H1 (cell line): Measurements from ENCODE around the gene DKKL1. TPM values are rescaled to one million over a fixed set of nuclear protein-coding genes. Genes with fewer than 3 reads are reported as not detected.
"Not testable (repeated sequence)": the region's sequence is repeated elsewhere in the genome, so short reads cannot be mapped to it uniquely, and the experiment has no call there.

Source experiments
- CTCF ChIA-PET: fragments of 300-600 bp; sonication (Branson Sonifier 250); formaldehyde crosslinking; loops from one replicate; lab custom pipeline; 2021; ENCODE audit not compliant: partially characterized antibody; lab: Charles Lee
- POLR2A ChIA-PET: fragments of 300-600 bp; sonication (Branson Sonifier 250); formaldehyde crosslinking; loops from one replicate; lab custom pipeline; 2021; ENCODE audit warnings: inconsistent platforms; ENCODE audit not compliant: partially characterized antibody; lab: Charles Lee
- DNase-seq, 2 experiments: peaks; one replicate each; pipeline versions ENCODE4 v3.0.0 to v3.0.0-alpha.2; 2010 to 2022; ENCODE audit warnings: low spot score in 2 of 2, low read depth in 1 of 2, mixed read lengths in 1 of 2
- FAIRE-seq: peaks from 2 replicates; lab custom pipeline; 2011; peaks lifted over from hg19 to GRCh38; lab: Jason Lieb, UNC
- H2AFZ ChIP-seq: 2 replicates; pipeline ENCODE4 v1.8.1; 2012; ENCODE audit warnings: low read length, inconsistent platforms
- H2AK5ac ChIP-seq: 2 replicates; pipeline ENCODE4 v1.6.1; 2013; ENCODE audit warnings: low read depth, low read length
- H2BK120ac ChIP-seq: replicated peaks from 2 replicates; pipeline ENCODE3; 2013; ENCODE audit warnings: low read depth, low read length, inconsistent platforms
- H2BK12ac ChIP-seq: 2 replicates; pipeline ENCODE4 v1.6.1; 2013; ENCODE audit warnings: low read depth, low read length
- H2BK15ac ChIP-seq: 2 replicates; pipeline ENCODE4 v1.6.1; 2013; ENCODE audit warnings: low read length
- H2BK20ac ChIP-seq: 2 replicates; pipeline ENCODE4 v1.6.1; 2013; ENCODE audit warnings: low read length
- H2BK5ac ChIP-seq: 2 replicates; pipeline ENCODE4 v1.6.1; 2013; ENCODE audit warnings: low read depth, low read length
- H3K14ac ChIP-seq: 2 replicates; pipeline ENCODE4 v1.6.1; 2013; ENCODE audit warnings: inconsistent platforms; ENCODE audit not compliant: insufficient read length
- H3K18ac ChIP-seq: 2 replicates; pipeline ENCODE4 v1.6.1; 2013; ENCODE audit warnings: low read length; ENCODE audit errors: extremely low read depth
- H3K23ac ChIP-seq: 2 replicates; pipeline ENCODE4 v1.6.1; 2013; ENCODE audit warnings: inconsistent platforms; ENCODE audit not compliant: insufficient read length
- H3K23me2 ChIP-seq: 2 replicates; pipeline ENCODE4 v1.6.1; 2013; ENCODE audit warnings: low read depth, low read length
- H3K27ac ChIP-seq: 2 replicates; pipeline ENCODE4 v1.6.1; 2011; ENCODE audit warnings: low read depth, low read length, inconsistent platforms
- H3K27me3 ChIP-seq, 4 experiments: replicated peaks in 1 of 4; 1 replicate in 1 of 4; 2 replicates in 3 of 4; pipeline versions ENCODE4 v1.6.1 to v1.8.1; 2011 to 2013; ENCODE audit warnings: low read length in 3 of 4, mild to moderate bottlenecking in 3 of 4, inconsistent platforms in 2 of 4, mixed read lengths in 2 of 4, moderate library complexity in 1 of 4; ENCODE audit not compliant: control insufficient read depth in 3 of 4, insufficient read depth in 3 of 4; ENCODE audit errors: extremely low read depth in 1 of 4
- H3K36me3 ChIP-seq, 4 experiments: 2 replicates each; pipeline versions ENCODE4 v1.6.1 to v1.8.1; 2011 to 2013; ENCODE audit warnings: mild to moderate bottlenecking in 4 of 4, low read length in 3 of 4, moderate library complexity in 2 of 4, control low read depth in 1 of 4, inconsistent platforms in 1 of 4; ENCODE audit not compliant: insufficient read depth in 4 of 4, control insufficient read depth in 2 of 4
- H3K4ac ChIP-seq: replicated peaks from 2 replicates; pipeline ENCODE3; 2013; ENCODE audit warnings: low read length, low read depth, mixed read lengths, inconsistent platforms; ENCODE audit not compliant: insufficient read length
- H3K4me1 ChIP-seq, 4 experiments: replicated peaks in 1 of 4; 1 replicate in 1 of 4; 2 replicates in 3 of 4; pipeline versions ENCODE4 v1.6.1 to v1.8.1; 2011 to 2013; ENCODE audit warnings: low read length in 3 of 4, inconsistent platforms in 2 of 4, mixed read lengths in 1 of 4; ENCODE audit not compliant: insufficient read depth in 4 of 4, control insufficient read depth in 3 of 4
- H3K4me2 ChIP-seq, 2 experiments: 2 replicates each; pipeline versions ENCODE4 v1.6.1 to v1.8.1; 2011 to 2013; ENCODE audit warnings: low read depth in 2 of 2, low read length in 2 of 2, control low read depth in 1 of 2, inconsistent platforms in 1 of 2, mild to moderate bottlenecking in 1 of 2; ENCODE audit not compliant: insufficient read depth in 1 of 2
- H3K4me3 ChIP-seq, 4 experiments: fragments of 200-600, 300-600 bp in 1 of 4; sonication (generic), shearing (Covaris generic), sonication (Bioruptor Twin) in 1 of 4; 2 replicates each; pipeline versions ENCODE4 v1.5.1 to v1.8.1; 2011 to 2016; ENCODE audit warnings: low read length in 4 of 4, low read depth in 3 of 4, control low read depth in 2 of 4, inconsistent platforms in 2 of 4, mild to moderate bottlenecking in 2 of 4, mixed read lengths in 1 of 4, moderate library complexity in 1 of 4; ENCODE audit not compliant: insufficient read depth in 2 of 4; ENCODE audit errors: extremely low read depth in 1 of 4
- H3K56ac ChIP-seq: replicated peaks from 2 replicates; pipeline ENCODE3; 2013; ENCODE audit warnings: low read depth, mild to moderate bottlenecking, mixed read lengths, low read length, inconsistent platforms; ENCODE audit not compliant: insufficient read length
- H3K79me1 ChIP-seq: 2 replicates; pipeline ENCODE4 v1.6.1; 2013; ENCODE audit warnings: low read depth, low read length, control low read depth
- H3K79me2 ChIP-seq, 2 experiments: 2 replicates each; pipeline versions ENCODE4 v1.6.1 to v1.8.1; 2012 to 2013; ENCODE audit warnings: low read length in 2 of 2, mild to moderate bottlenecking in 2 of 2, inconsistent platforms in 1 of 2; ENCODE audit not compliant: insufficient read depth in 2 of 2, control insufficient read depth in 1 of 2
- H3K9ac ChIP-seq, 4 experiments: replicated peaks in 1 of 4; 1 replicate in 1 of 4; 2 replicates in 3 of 4; pipeline versions ENCODE4 v1.6.1 to v1.8.1; 2011 to 2013; ENCODE audit warnings: low read depth in 3 of 4, low read length in 3 of 4, control low read depth in 2 of 4, mild to moderate bottlenecking in 2 of 4, moderate library complexity in 2 of 4, inconsistent platforms in 1 of 4; ENCODE audit errors: extremely low read depth in 1 of 4
- H3K9me3 ChIP-seq, 2 experiments: 2 replicates each; pipeline versions ENCODE4 v1.6.1 to v1.8.1; 2012 to 2013; ENCODE audit warnings: mild to moderate bottlenecking in 2 of 2, moderate library complexity in 2 of 2, control low read depth in 1 of 2, inconsistent platforms in 1 of 2, low read depth in 1 of 2, low read length in 1 of 2, mixed read lengths in 1 of 2; ENCODE audit not compliant: insufficient read depth in 2 of 2
- H4K20me1 ChIP-seq, 2 experiments: replicated peaks in 1 of 2; 2 replicates each; pipeline versions ENCODE3 to v1.8.1; 2011 to 2013; ENCODE audit warnings: inconsistent platforms in 2 of 2, low read length in 2 of 2, mild to moderate bottlenecking in 1 of 2; ENCODE audit not compliant: insufficient read depth in 2 of 2, control insufficient read depth in 1 of 2
- H4K5ac ChIP-seq: 2 replicates; pipeline ENCODE4 v1.6.1; 2013; ENCODE audit warnings: low read length, low read depth, mixed read lengths, inconsistent platforms; ENCODE audit not compliant: insufficient read length
- H4K8ac ChIP-seq: 2 replicates; pipeline ENCODE4 v1.8.0; 2013; ENCODE audit warnings: mild to moderate bottlenecking, moderate library complexity, low read length, inconsistent platforms; ENCODE audit not compliant: insufficient read depth; ENCODE audit errors: extremely low read depth
- H4K91ac ChIP-seq: replicated peaks from 2 replicates; pipeline ENCODE3; 2013; ENCODE audit warnings: low read length, mixed read lengths, inconsistent platforms; ENCODE audit not compliant: insufficient read length
- CBX8 ChIP-seq: fragments of 300-800, 300-1000 bp; sonication (generic); IDR thresholded peaks from 2 replicates; pipeline ENCODE4 v1.7.1; 2016; ENCODE audit warnings: low read depth, low read length, borderline replicate concordance
- HDAC2 ChIP-seq, 2 experiments: fragments of 300-600 bp in 1 of 2; sonication (generic) in 1 of 2; IDR thresholded peaks; 2 replicates each; pipeline ENCODE4 v1.6.1; 2011 to 2012; ENCODE audit warnings: low read depth in 2 of 2, low read length in 2 of 2, mild to moderate bottlenecking in 2 of 2, moderate library complexity in 2 of 2, borderline replicate concordance in 1 of 2, inconsistent platforms in 1 of 2
- JUND ChIP-seq: IDR thresholded peaks from 2 replicates; pipeline ENCODE4 v1.6.1; 2011; ENCODE audit warnings: mild to moderate bottlenecking, improper control_type of control experiment, low read length
- MAX ChIP-seq: IDR thresholded peaks from 2 replicates; pipeline ENCODE4 v1.6.1; 2012; ENCODE audit warnings: inconsistent platforms
- RXRA ChIP-seq: IDR thresholded peaks from 2 replicates; pipeline ENCODE4 v1.6.1; 2011; ENCODE audit warnings: low read depth, mild to moderate bottlenecking, low read length, moderate library complexity; ENCODE audit not compliant: insufficient read depth
- WGBS, 2 experiments: shearing (Covaris generic) in 1 of 2; methylation state at CpG; one replicate each; pipeline versions ENCODE4 v1.1.6 to v1.1.7; 2013 to 2015; ENCODE audit warnings: low lambda C conversion rate in 2 of 2, mixed read lengths in 2 of 2, inconsistent platforms in 1 of 2, low coverage in 1 of 2, missing lambda C conversion rate in 1 of 2; ENCODE audit not compliant: insufficient replicate concordance in 2 of 2, insufficient coverage in 1 of 2, insufficient read length in 1 of 2; ENCODE audit errors: extremely low coverage in 1 of 2, missing lambda C conversion rate in 1 of 2; 5-methylcytosine and 5-hydroxymethylcytosine counted together
- polyA plus RNA-seq, 7 experiments: library from polyadenylated mRNA; depleted of rRNA in 3 of 7; stranded (reverse) in 5 of 7; unstranded in 2 of 7; fragments of >200 nt in 5 of 7; fragments of 200-250 nt in 2 of 7; gene quantifications; 1 replicate in 5 of 7; 2 replicates in 1 of 7; 4 replicates in 1 of 7; pipeline versions ENCODE4 v1.2.1 to v1.2.3, GENCODE V29; 2011 to 2013; ENCODE audit warnings: missing spikeins in 2 of 7, mixed read lengths in 2 of 7
- total RNA-seq: library from RNA; stranded (reverse); fragmentation: NEBNext Ultra II Directional; extraction: Animal tissue kit (Norgen Biotek cat#: 25700); gene quantifications from 2 replicates; pipeline ENCODE4 v1.2.1, GENCODE V29; 2021

DKKL1 gene
- total and polyA plus RNA-seq, 2 of the 8 experiments (the other 6 are each of a cell fraction or from before 2014, with no cell fraction given): 2.6 to 6.8 TPM

- TF ChIP-seq HDAC2 (IDR thresholded peaks at IDR 0.05; ENCODE audit: borderline replicate concordance in 1 of 2, low read depth in 2 of 2, low read length in 2 of 2): no peak
- no peak for TF ChIP-seq CBX8
- no peak for TF ChIP-seq RXRA
- no peak for TF ChIP-seq MAX
- no peak for TF ChIP-seq JUND
Observed at GRCh38 chr19:49371184-49371583, 7.5 kb downstream of the DKKL1 start (continued).

- not testable (repeated sequence) for H2BK15ac ChIP-seq, H3K4me3 ChIP-seq, H4K8ac ChIP-seq, H3K27me3 ChIP-seq, H4K5ac ChIP-seq, H2AK5ac ChIP-seq, H3K23me2 ChIP-seq, FAIRE-seq, H3K79me2 ChIP-seq, H2BK120ac ChIP-seq, DNase-seq, H2AFZ ChIP-seq, H3K9me3 ChIP-seq, H4K91ac ChIP-seq, H3K18ac ChIP-seq, H3K9ac ChIP-seq, H3K79me1 ChIP-seq, H3K36me3 ChIP-seq, H3K14ac ChIP-seq, H4K20me1 ChIP-seq, H2BK5ac ChIP-seq, H2BK20ac ChIP-seq, H3K56ac ChIP-seq, H3K4me1 ChIP-seq, H3K23ac ChIP-seq, H3K4ac ChIP-seq, H2BK12ac ChIP-seq, H3K27ac ChIP-seq, H3K4me2 ChIP-seq
- POLR2A ChIA-PET: interaction anchor here (1.6 kb wide), 1 partner anchor 17 kb away, joined by 3 read pairs; no protein-coding TSS in a partner anchor
- WGBS, 2 experiments: 88% methylated on average over 3 of the region's 3 CpGs; no CpG with 5 or more reads in 1 of the 2 experiments
- CTCF ChIA-PET: interaction anchor here (4.0 kb wide), 1 partner anchor 18 kb away, joined by 25 read pairs; no protein-coding TSS in a partner anchor
Observed at GRCh38 chr19:49373174-49373573, 9.5 kb downstream of the DKKL1 start.
